ENCODE measurements around the gene EME2.

DNA sequence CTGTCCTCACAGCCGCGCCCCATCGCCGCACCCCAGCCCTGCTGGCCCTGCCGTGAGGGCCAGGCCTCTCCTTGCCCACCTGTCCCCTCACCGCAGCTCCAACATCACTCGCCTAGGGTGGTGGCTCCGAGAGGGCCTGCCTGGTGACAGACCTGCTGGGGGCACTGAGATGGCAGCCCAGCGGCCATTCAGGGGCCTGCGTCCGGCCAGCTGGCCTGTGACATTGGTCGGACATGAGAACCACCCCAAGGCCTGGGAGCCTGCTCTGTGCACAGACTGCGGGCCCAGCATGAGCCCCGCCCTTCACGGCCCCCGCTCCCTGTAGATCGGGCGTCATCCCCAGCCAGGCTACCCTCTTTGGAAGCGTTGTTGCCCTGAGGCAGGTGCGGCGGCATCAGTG lies 13.1 kb upstream of the EME2 start:
- TF ChIP-seq, protein P1, sequence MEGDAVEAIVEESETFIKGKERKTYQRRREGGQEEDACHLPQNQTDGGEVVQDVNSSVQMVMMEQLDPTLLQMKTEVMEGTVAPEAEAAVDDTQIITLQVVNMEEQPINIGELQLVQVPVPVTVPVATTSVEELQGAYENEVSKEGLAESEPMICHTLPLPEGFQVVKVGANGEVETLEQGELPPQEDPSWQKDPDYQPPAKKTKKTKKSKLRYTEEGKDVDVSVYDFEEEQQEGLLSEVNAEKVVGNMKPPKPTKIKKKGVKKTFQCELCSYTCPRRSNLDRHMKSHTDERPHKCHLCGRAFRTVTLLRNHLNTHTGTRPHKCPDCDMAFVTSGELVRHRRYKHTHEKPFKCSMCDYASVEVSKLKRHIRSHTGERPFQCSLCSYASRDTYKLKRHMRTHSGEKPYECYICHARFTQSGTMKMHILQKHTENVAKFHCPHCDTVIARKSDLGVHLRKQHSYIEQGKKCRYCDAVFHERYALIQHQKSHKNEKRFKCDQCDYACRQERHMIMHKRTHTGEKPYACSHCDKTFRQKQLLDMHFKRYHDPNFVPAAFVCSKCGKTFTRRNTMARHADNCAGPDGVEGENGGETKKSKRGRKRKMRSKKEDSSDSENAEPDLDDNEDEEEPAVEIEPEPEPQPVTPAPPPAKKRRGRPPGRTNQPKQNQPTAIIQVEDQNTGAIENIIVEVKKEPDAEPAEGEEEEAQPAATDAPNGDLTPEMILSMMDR (conservative IDR thresholded peaks at IDR 0.05 in 1 of 2, IDR thresholded peaks at IDR 0.05 in 1 of 2; ENCODE audit: extremely low read depth in 1 of 2, insufficient read depth in 1 of 2, low read depth in 1 of 2, low read length in 2 of 2): no peak
- no peak for TF ChIP-seq EZH2 (IDR thresholded peaks at IDR 0.05; ENCODE audit: borderline replicate concordance, low read length)
